AG20443 (cell line): ENCODE data around the gene MXD1.
A peak's percentile ranks its signal among the peaks of the same experiment; 100 is the strongest.

ENCODE experiments used
- DNase-seq: peaks from one replicate; pipeline ENCODE4 v3.0.0; 2012; ENCODE audit warnings: low spot score, mixed read lengths

Gene MXD1

DNA sequence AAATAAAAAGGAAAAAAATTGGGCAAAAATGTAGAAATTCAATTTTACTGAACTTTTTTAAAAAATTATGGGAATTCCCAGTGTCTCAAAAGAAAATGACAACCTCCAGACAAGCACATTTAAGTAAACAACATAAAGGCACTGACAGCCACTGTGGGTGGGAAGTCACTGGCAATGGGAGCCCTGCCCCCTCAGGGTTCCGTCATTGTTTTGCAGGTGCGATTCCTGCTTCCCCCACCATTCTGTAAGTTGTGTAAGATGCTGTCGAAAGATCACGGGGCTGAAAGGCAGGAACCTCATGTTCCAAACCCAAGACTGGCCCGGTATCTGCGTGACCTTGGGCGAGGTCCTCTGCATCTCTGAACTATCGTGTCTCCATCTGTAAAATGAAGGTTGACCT lies 62.3 kb downstream of the MXD1 start:
- DNase-seq = no peak

DNA sequence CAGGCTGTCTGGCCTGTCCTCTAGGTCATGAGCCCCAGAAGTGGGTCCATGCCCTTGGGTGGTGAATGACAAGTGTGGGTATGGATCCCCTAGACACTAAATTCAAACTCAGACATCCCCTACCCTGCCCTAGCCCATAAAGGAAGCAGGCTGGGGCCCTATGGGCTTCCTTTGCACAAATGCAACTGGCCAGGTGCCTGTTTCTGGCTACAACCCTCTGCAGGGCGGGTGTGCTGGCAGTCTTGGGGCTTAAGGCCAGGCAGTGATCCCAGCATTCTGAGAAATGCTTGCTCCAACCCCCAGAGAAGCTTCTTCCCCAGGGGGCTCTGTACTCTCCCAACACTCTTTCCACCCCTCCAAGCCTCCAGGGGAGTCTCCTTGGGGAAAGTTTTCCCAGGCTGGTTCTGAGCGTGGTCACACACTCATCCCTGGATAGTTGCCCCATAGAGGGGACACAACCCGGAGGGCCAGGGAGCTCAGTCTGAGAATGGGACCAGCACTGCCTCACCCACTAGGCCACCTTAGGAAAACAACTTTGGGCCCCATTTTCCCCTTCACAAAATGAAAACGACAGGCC lies 63.1 kb downstream of the MXD1 start:
- DNase-seq = no peak

- no peak for DNase-seq
Observed at GRCh38 chr2:69979902-69980807, 65.2 kb downstream of the MXD1 start.

- no peak for DNase-seq
Observed at GRCh38 chr2:69983392-69983966, 68.6 kb downstream of the MXD1 start.

DNA sequence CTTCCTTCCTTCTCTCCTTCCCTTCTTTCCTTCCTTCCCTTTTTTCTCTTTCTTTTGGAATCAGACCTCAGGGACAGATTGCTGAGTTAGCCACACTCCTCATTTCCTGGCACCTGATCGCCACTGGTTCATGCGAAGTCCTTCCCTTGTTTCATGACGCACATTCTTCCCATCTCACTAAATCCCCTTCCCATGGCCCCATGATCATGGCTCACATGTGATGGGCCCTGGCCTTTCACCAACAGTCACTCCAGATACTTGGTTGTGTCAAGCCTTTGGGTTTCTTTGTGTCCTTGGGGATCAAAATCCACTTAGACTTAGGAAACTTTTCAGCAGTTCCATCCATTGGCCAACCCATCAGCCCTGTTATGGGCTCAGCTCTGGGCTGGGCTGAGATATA lies 70.3 kb downstream of the MXD1 start:
- DNase-seq = no peak

- DNase-seq = peak; percentile 33
Observed at GRCh38 chr2:69985688-69986087, 70.8 kb downstream of the MXD1 start.

GRCh38 chr2:69986691-69987090 lies 71.8 kb downstream of the MXD1 start:
- DNase-seq = no peak

DNA sequence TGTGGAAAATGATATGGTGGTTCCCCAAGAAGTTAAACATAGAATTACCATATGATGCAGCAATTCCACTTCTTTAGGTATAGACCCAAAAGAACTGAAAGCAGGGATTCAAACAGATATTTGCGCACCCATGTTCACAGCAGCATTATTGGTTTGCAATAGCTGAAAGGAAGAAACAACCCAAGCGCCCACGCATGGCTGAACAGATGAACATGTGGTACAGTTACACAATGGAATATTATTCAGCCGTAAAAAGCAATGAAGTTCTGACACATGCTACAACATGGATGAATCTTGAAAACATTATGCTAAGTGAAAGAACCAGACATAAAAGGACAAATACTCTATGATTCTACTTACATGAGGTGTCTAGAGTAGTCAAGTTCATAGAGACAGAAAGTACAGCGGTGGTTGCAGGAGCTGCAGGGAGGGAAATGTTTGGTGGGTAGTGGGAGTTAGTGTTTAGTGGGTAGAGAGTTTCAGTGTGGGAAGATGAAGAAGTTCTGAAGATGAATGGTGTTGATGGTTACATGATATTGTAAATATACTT lies 73.3 kb downstream of the MXD1 start:
- no peak for DNase-seq

DNA sequence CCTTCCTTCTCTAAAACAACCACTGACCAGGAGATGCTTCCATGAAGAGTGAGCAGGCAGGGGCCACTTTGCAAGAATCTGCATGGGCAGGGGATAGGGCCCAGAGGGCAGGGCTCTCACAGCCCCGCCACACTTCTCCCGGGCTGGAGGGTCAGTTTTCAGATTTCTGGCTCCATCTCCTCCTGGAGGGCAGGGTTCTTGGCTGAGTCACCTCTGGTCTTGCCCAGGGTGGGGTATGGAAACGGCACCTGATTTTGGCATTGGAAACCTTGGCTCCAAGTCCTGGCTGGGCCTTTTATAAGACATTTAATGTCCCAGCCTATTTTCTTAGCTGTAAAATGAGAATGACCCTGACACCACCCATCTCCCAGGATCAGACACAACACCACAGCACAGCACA lies 74.1 kb downstream of the MXD1 start:
- no peak for DNase-seq

DNA sequence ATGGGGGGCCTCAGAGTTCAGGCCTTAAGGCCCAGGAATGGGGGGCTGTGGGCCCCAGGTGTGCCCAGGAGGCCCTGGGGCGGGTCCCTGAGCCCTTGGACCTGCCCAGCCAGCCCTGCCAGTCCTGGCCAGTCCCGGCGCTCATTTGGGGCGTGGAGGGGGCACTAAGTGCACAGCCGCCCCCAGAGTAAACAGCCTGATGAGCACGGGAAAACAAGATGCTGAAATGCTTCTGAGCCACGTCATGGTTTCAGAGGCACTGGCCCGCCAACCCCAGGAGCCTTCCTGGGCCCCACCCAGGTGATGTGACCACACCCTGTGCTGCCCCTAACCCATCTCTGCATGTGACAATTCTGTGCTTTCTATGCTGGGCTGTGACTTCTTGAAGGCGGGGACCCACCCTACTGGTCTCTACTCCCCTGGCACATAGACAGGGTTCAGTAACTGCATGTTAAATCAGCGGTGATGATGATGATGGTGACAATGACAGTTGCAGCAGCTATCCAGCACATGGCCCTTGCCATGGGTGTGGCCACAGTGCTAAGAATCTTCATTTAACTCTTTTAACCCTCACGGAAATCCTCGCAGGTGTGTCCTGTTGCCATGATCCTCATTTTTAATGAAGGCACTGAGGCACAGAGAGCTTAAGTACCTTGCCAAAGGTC lies 74.7 kb downstream of the MXD1 start:
- no peak for DNase-seq
